Measurements from ENCODE around the gene SIX2. TPM values are rescaled to one million over a fixed set of nuclear protein-coding genes. Genes with fewer than 3 reads are reported as not detected.

SIX2 gene
- total RNA-seq, 1 donor from 2014 or later: not detected

GRCh38 chr2:45005261-45006002 is 3.8 kb downstream of the SIX2 start:
- Mint-ChIP-seq H3K4me3 (ENCODE audit: low read depth) (no peak overlapping the region), H3K27me3 (ENCODE audit: low read depth) (peaks cover 86% of the 10 kb centered on the region)
- intact Hi-C loops (cut with micrococcal nuclease): loop anchor here (2.0 to 5.0 kb wide), 2 partner anchors 53 to 203 kb away; no protein-coding TSS in a partner anchor

DNA sequence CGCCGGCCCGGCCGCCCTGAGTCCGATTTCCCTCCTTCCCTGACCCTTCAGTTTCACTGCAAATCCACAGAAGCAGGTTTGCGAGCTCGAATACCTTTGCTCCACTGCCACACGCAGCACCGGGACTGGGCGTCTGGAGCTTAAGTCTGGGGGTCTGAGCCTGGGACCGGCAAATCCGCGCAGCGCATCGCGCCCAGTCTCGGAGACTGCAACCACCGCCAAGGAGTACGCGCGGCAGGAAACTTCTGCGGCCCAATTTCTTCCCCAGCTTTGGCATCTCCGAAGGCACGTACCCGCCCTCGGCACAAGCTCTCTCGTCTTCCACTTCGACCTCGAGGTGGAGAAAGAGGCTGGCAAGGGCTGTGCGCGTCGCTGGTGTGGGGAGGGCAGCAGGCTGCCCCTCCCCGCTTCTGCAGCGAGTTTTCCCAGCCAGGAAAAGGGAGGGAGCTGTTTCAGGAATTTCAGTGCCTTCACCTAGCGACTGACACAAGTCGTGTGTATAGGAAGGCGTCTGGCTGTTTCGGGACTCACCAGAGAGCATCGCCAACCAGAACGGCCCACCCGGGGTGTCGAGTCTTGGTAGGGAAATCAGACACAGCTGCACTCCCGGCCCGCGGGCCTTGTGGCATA is 4.6 kb downstream of the SIX2 start:
- DNase-seq (ENCODE audit: low spot score): no peak
- Mint-ChIP-seq H3K27ac (no peak overlapping the region), H3K27me3 (ENCODE audit: low read depth) (peaks cover 85% of the 10 kb centered on the region), H3K36me3 (ENCODE audit: low read depth) (no peaks in the 10 kb centered on the region), H3K4me1 (ENCODE audit: low read depth) (peaks cover 8% of the 10 kb centered on the region), H3K4me3 (ENCODE audit: low read depth) (no peak overlapping the region), H3K9me3 (no peaks in the 10 kb centered on the region)
- intact Hi-C loops (cut with micrococcal nuclease): loop anchor here (2.0 to 5.0 kb wide), 2 partner anchors 52 to 202 kb away; no protein-coding TSS in a partner anchor

More at GRCh38 chr2:45005261-45006002, 3.8 kb downstream of the SIX2 start:
- no peak for DNase-seq (ENCODE audit: low spot score)
- no peaks in the 10 kb centered on the region for H3K9me3 Mint-ChIP-seq
- H3K36me3 Mint-ChIP-seq (ENCODE audit: low read depth): no peaks in the 10 kb centered on the region
- H3K27ac Mint-ChIP-seq: no peak overlapping the region
- H3K4me1 Mint-ChIP-seq (ENCODE audit: low read depth): peaks cover 8% of the 10 kb centered on the region

GRCh38 chr2:45003579-45004551 is 5.4 kb downstream of the SIX2 start:
- Mint-ChIP-seq H3K36me3 (ENCODE audit: low read depth) (no peaks in the 10 kb centered on the region), H3K9me3 (no peaks in the 10 kb centered on the region), H3K4me3 (ENCODE audit: low read depth) (no peak overlapping the region), H3K27me3 (ENCODE audit: low read depth) (peaks cover 87% of the 10 kb centered on the region), H3K27ac (no peak overlapping the region), H3K4me1 (ENCODE audit: low read depth) (peaks cover 8% of the 10 kb centered on the region)
- intact Hi-C loops (cut with micrococcal nuclease): loop anchor here (2.0 kb wide), 1 partner anchor 51 kb away; no protein-coding TSS in a partner anchor
- no peak for DNase-seq (ENCODE audit: low spot score)

DNA sequence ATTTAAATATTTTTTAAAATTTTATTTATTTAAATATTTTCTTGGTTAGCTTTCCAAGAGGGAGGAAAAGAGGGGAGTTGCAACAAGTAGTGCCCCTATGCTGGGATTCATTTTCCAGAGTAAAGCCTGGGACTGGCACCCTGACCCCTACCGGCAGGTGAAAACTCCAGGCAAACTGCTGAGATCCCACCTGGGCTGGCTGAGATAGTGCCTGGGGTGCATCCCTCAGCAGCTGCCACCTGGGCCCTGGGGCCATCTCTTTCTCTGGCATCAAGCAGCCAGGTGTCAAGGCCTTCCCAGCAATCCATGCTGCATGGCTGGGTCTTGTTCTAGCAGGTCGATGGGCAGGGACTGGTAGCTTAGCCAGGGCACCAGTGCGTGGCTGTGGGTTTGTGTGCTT is 6.6 kb downstream of the SIX2 start:
- no peak overlapping the region for H3K27ac Mint-ChIP-seq
- peaks cover 5% of the 10 kb centered on the region for H3K4me1 Mint-ChIP-seq (ENCODE audit: low read depth)
- intact Hi-C loops (cut with micrococcal nuclease): no loop called here

GRCh38 chr2:45001869-45002385 is 7.3 kb downstream of the SIX2 start:
- Mint-ChIP-seq H3K27ac (no peak overlapping the region), H3K4me1 (ENCODE audit: low read depth) (peaks cover 5% of the 10 kb centered on the region), H3K4me3 (ENCODE audit: low read depth) (peak overlapping the region; percentile 11), H3K27me3 (ENCODE audit: low read depth) (peaks cover 78% of the 10 kb centered on the region), H3K9me3 (no peaks in the 10 kb centered on the region), H3K36me3 (ENCODE audit: low read depth) (no peaks in the 10 kb centered on the region)
- no peak for DNase-seq (ENCODE audit: low spot score)
- intact Hi-C loops (cut with micrococcal nuclease): no loop called here

More for the DNA sequence above, 6.6 kb downstream of the SIX2 start:
- no peak for DNase-seq (ENCODE audit: low spot score)
- no peaks in the 10 kb centered on the region for H3K36me3 Mint-ChIP-seq (ENCODE audit: low read depth)
- peaks cover 85% of the 10 kb centered on the region for H3K27me3 Mint-ChIP-seq (ENCODE audit: low read depth)
- H3K4me3 Mint-ChIP-seq (ENCODE audit: low read depth): no peak overlapping the region
- H3K9me3 Mint-ChIP-seq: no peaks in the 10 kb centered on the region

DNA sequence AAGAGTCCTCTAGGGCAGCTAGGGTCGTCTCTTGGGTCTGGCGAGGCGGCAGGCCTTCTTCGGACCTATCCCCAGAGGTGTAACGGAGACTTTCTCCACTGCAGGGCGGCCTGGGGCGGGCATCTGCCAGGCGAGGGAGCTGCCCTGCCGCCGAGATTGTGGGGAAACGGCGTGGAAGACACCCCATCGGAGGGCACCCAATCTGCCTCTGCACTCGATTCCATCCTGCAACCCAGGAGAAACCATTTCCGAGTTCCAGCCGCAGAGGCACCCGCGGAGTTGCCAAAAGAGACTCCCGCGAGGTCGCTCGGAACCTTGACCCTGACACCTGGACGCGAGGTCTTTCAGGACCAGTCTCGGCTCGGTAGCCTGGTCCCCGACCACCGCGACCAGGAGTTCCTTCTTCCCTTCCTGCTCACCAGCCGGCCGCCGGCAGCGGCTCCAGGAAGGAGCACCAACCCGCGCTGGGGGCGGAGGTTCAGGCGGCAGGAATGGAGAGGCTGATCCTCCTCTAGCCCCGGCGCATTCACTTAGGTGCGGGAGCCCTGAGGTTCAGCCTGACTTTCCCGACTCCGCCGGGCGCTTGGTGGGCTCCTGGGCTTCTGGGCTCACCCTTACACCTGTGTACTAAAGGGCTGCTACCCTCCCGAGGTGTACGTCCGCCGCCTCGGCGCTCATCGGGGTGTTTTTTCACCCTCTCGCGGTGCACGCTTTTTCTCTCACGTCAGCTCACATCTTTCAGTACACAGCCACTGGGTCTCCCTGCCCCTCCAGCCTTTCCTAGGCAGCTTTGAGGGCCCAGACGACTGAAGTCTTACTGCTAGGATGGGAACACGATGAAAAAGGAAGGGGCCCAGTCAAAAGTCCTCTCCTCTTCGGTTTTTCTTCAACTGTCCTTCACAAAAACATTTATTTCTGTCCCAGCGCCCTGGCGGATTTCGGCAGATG is 8.1 kb downstream of the SIX2 start:
- Mint-ChIP-seq H3K27ac (no peak overlapping the region), H3K9me3 (no peaks in the 10 kb centered on the region), H3K27me3 (ENCODE audit: low read depth) (peaks cover 75% of the 10 kb centered on the region), H3K4me1 (ENCODE audit: low read depth) (peaks cover 3% of the 10 kb centered on the region), H3K4me3 (ENCODE audit: low read depth) (peak overlapping the region; percentile 11), H3K36me3 (ENCODE audit: low read depth) (no peaks in the 10 kb centered on the region)
- intact Hi-C loops (cut with micrococcal nuclease): no loop called here
- DNase-seq (ENCODE audit: low spot score): no peak

- intact Hi-C loops (cut with micrococcal nuclease): no loop called here
- Mint-ChIP-seq H3K27me3 (ENCODE audit: low read depth) (peaks cover 76% of the 10 kb centered on the region), H3K4me3 (ENCODE audit: low read depth) (no peak overlapping the region), H3K9me3 (no peaks in the 10 kb centered on the region), H3K27ac (no peak overlapping the region), H3K36me3 (ENCODE audit: low read depth) (no peaks in the 10 kb centered on the region), H3K4me1 (ENCODE audit: low read depth) (peaks cover 3% of the 10 kb centered on the region)
- no peak for DNase-seq (ENCODE audit: low spot score)
Measured at GRCh38 chr2:45000341-45000901, 8.8 kb downstream of the SIX2 start.

DNA sequence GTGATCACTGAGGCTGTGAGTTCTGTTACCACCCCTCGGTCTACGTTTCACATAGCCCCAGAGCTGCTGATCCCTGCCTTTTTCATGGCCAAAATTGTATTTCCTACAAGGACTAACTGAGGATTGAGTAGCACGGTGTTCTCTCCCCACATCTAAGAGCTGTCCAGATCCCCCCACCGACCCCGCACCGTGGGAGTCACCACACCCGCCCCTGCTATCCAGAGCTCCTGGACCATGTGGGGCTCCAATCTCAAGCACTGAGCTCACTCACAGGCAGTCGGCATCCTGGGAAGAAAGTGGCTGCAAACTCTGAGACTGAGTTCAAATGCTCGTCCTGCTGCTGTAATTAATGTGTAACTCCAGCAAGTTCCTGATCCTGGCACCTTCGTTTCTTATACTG is 9.7 kb downstream of the SIX2 start:
- H3K36me3 Mint-ChIP-seq (ENCODE audit: low read depth): no peaks in the 10 kb centered on the region

DNA sequence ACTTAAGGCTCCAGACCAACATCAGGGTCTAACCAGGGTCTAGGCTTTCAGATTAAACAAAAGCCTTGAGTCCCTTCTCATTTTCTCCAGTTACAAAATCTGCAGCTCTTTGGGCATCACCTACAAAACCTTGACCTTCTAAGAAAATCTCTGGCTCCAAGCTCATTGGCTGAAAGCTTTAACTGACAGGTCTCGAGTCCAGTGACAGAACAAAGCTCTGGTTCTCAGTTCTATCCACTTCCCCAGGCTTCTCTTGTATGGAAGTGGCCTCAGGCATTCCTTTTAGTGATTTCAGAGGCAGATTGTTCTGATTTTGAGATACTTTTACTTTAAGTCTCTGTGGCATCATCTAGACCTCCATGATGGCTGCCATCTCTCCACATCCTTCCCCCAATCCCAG is 11.3 kb downstream of the SIX2 start:
- H3K4me1 Mint-ChIP-seq (ENCODE audit: low read depth): peaks cover 3% of the 10 kb centered on the region
- no peak for DNase-seq (ENCODE audit: low spot score)
- intact Hi-C loops (cut with micrococcal nuclease): no loop called here
- no peak overlapping the region for H3K27ac Mint-ChIP-seq
- H3K9me3 Mint-ChIP-seq: no peaks in the 10 kb centered on the region
- no peak overlapping the region for H3K4me3 Mint-ChIP-seq (ENCODE audit: low read depth)
- H3K36me3 Mint-ChIP-seq (ENCODE audit: low read depth): no peaks in the 10 kb centered on the region
- peaks cover 74% of the 10 kb centered on the region for H3K27me3 Mint-ChIP-seq (ENCODE audit: low read depth)

More for the DNA sequence above, 9.7 kb downstream of the SIX2 start:
- no peaks in the 10 kb centered on the region for H3K9me3 Mint-ChIP-seq
- H3K27ac Mint-ChIP-seq: no peak overlapping the region
- H3K4me1 Mint-ChIP-seq (ENCODE audit: low read depth): peaks cover 3% of the 10 kb centered on the region
- no peak for DNase-seq (ENCODE audit: low spot score)
- H3K27me3 Mint-ChIP-seq (ENCODE audit: low read depth): peaks cover 75% of the 10 kb centered on the region
- intact Hi-C loops (cut with micrococcal nuclease): no loop called here
- no peak overlapping the region for H3K4me3 Mint-ChIP-seq (ENCODE audit: low read depth)

DNA sequence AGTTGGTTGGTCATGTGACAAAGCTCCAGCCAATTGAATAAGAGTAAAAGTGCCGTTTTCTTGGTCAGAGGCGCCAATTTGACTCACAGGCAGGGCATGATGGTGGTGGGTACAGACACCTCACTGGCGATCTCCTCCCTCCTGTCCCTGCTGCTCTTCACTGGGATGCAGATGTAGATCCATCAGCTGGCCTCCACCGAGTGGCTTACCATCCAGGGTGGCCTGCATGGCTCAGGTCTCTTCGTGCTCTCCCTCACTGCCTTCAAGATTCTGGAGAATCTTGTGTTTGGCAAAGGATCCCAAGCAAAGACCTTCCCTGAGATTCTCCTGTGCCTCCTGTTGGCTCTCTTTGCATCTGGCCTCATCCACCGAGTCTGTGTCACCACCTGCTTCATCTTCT is 12.9 kb downstream of the SIX2 start:
- Mint-ChIP-seq H3K4me1 (ENCODE audit: low read depth) (no peaks in the 10 kb centered on the region), H3K4me3 (ENCODE audit: low read depth) (no peak overlapping the region), H3K27me3 (ENCODE audit: low read depth) (peaks cover 69% of the 10 kb centered on the region), H3K9me3 (no peaks in the 10 kb centered on the region), H3K27ac (no peak overlapping the region), H3K36me3 (ENCODE audit: low read depth) (no peaks in the 10 kb centered on the region)
- intact Hi-C loops (cut with micrococcal nuclease): no loop called here
- no peak for DNase-seq (ENCODE audit: low spot score)

- intact Hi-C loops (cut with micrococcal nuclease): no loop called here
Measured at GRCh38 chr2:44994377-44994776, 14.9 kb downstream of the SIX2 start.

More at GRCh38 chr2:44994377-44994776, 14.9 kb downstream of the SIX2 start:
- no peak for DNase-seq (ENCODE audit: low spot score)
- Mint-ChIP-seq H3K36me3 (ENCODE audit: low read depth) (no peaks in the 10 kb centered on the region), H3K27me3 (ENCODE audit: low read depth) (peaks cover 66% of the 10 kb centered on the region), H3K9me3 (no peaks in the 10 kb centered on the region), H3K27ac (no peak overlapping the region), H3K4me3 (ENCODE audit: low read depth) (no peak overlapping the region), H3K4me1 (ENCODE audit: low read depth) (no peaks in the 10 kb centered on the region)

Measured in activated T-helper 2 cell treated with anti-CD3 and anti-CD28 coated beads, Interferon-gamma antibody, Interleukin-2, Interleukin-4, amounts not matched to agents 10 μg/mL and 5 μg/mL and 100 μg/mL, durations not matched to agents 14 hours and 24 hours and 36 hours (primary cell).